ENCODE results near the gene NOMO2.
"Not testable (repeated sequence)": the region's sequence is repeated elsewhere in the genome, so short reads cannot be mapped to it uniquely, and the experiment has no call there.

GRCh38 chr16:18394363-18394762 lies 167.5 kb downstream of the NOMO2 start:
- TF ChIP-seq, protein P1, sequence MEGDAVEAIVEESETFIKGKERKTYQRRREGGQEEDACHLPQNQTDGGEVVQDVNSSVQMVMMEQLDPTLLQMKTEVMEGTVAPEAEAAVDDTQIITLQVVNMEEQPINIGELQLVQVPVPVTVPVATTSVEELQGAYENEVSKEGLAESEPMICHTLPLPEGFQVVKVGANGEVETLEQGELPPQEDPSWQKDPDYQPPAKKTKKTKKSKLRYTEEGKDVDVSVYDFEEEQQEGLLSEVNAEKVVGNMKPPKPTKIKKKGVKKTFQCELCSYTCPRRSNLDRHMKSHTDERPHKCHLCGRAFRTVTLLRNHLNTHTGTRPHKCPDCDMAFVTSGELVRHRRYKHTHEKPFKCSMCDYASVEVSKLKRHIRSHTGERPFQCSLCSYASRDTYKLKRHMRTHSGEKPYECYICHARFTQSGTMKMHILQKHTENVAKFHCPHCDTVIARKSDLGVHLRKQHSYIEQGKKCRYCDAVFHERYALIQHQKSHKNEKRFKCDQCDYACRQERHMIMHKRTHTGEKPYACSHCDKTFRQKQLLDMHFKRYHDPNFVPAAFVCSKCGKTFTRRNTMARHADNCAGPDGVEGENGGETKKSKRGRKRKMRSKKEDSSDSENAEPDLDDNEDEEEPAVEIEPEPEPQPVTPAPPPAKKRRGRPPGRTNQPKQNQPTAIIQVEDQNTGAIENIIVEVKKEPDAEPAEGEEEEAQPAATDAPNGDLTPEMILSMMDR (IDR thresholded peaks at IDR 0.05): not testable (repeated sequence)
- not testable (repeated sequence) for TF ChIP-seq ZFX (IDR thresholded peaks at IDR 0.05; ENCODE audit: borderline replicate concordance)

Data from 22Rv1 (cell line).